Right cardiac atrium (tissue), 5 donors: ENCODE measurements around the gene NT5E. TPM values are rescaled to one million over a fixed set of nuclear protein-coding genes. Genes with fewer than 3 reads are reported as not detected.

Source experiments
- ATAC-seq, 2 donors: fragments of 200-7000 bp; cut with Tn5 transposase; one replicate each; pipeline versions ENCODE4 v1.8.0 to v1.9.1; 2020; ENCODE audit warnings: moderate library complexity in 2 of 2, mild to moderate bottlenecking in 1 of 2
- DNase-seq, 3 donors: peaks; one replicate each; pipeline ENCODE4 v3.0.0-alpha.2; 2020
- H3K27ac ChIP-seq: one replicate; pipeline ENCODE4 v1.5.1; 2013; ENCODE audit warnings: mild to moderate bottlenecking, low read length, control low read depth, moderate library complexity
- H3K27me3 ChIP-seq: one replicate; pipeline ENCODE4 v1.6.1; 2013; ENCODE audit not compliant: control insufficient read depth, insufficient read depth
- H3K4me1 ChIP-seq: one replicate; pipeline ENCODE4 v1.6.1; 2013; ENCODE audit warnings: low read length; ENCODE audit not compliant: control insufficient read depth, insufficient read depth
- H3K4me3 ChIP-seq: one replicate; pipeline ENCODE4 v1.5.1; 2013; ENCODE audit warnings: low read length, control low read depth
- H3K9me3 ChIP-seq: one replicate; pipeline ENCODE4 v1.6.1; 2013; ENCODE audit warnings: low read length; ENCODE audit not compliant: control insufficient read depth
- WGBS: extraction: QIAGEN DNeasy Blood & Tissue Kit; methylation state at CpG from one replicate; pipeline ENCODE4 v1.1.7; 2013; 5-methylcytosine and 5-hydroxymethylcytosine counted together
- intact Hi-C, 4 donors: fragments of 100-400 bp; cut with DNase I; formaldehyde crosslinking; loops; one replicate each; pipeline versions ENCODE4 v1.11.0 to v1.14.0; 2022 to 2023
- polyA plus RNA-seq: library from polyadenylated mRNA; stranded (reverse); fragments of 200-250 nt; gene quantifications from one replicate; pipeline ENCODE4 v1.2.3, GENCODE V29; 2013
- total RNA-seq, 4 donors: library from RNA; stranded (reverse); fragmentation: NEBNext Ultra II Directional; extraction: Animal tissue kit (Norgen Biotek cat#: 25700); gene quantifications; one replicate each; pipeline ENCODE4 v1.2.1, GENCODE V29; 2021
- donor health status: healthy with polysubstance abuse.
- donor health status: DM: no; HTN: yes; CAD: no.
- donor health status: DM: no; HTN: no; CAD: no.
- donor health status: DM: no; HTN: yes; CAD: no; lungs with severe emphysema.
- donor health status: DM: yes; HTN: yes; CAD: no.

Gene NT5E
- total and polyA plus RNA-seq, 5 donors, result 3.6 to 13.3 (median 9.1) TPM

DNA sequence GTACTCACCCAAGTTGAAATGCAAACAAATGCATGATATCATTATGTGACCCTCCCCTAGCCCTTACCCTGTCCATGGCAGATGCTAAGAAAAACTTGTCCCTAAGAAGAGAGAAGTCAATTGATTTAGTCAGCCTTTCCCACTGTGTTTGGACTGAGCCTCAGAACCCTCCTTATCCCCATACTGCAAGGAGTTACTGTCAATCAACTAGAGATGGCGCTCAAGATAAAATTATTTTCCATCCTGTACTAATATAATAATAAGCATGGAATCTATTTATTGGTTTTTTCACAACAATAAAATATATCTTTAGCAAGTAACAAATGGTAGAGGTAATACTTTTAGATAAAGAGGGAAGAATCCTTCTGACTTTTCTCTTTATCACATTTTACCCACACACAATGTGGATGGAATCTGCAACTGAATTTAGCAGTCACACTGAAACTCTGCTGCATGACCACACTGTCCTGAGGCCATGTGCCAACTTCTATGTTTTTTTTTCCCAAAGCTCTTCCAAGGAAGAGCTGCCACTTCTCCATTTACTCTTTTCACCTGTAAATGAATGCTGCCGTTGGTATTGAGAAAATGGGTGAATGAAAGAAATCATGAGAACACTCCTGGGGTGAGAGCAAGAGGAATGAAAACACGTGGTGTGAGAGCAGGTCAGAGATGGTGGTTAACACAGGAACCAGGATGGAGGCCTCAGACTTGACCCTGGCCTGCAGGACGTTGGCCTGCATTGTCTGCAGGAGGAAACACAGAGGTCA is 10.5 kb downstream of the NT5E start:
- DNase-seq (peak in 1 of 3 donors; percentile 53), ATAC-seq (peak; percentile 38 to 78)
- intact Hi-C loops, result no loop called here
- Histone ChIP-seq H3K9me3 (no peaks in the 10 kb centered on the region), H3K4me3 (no peak overlapping the region), H3K27ac (no peak overlapping the region), H3K4me1 (peaks cover 11% of the 10 kb centered on the region), H3K27me3 (no peaks in the 10 kb centered on the region)
- 48% methylated on average over 4 of the region's 4 CpGs for WGBS

DNA sequence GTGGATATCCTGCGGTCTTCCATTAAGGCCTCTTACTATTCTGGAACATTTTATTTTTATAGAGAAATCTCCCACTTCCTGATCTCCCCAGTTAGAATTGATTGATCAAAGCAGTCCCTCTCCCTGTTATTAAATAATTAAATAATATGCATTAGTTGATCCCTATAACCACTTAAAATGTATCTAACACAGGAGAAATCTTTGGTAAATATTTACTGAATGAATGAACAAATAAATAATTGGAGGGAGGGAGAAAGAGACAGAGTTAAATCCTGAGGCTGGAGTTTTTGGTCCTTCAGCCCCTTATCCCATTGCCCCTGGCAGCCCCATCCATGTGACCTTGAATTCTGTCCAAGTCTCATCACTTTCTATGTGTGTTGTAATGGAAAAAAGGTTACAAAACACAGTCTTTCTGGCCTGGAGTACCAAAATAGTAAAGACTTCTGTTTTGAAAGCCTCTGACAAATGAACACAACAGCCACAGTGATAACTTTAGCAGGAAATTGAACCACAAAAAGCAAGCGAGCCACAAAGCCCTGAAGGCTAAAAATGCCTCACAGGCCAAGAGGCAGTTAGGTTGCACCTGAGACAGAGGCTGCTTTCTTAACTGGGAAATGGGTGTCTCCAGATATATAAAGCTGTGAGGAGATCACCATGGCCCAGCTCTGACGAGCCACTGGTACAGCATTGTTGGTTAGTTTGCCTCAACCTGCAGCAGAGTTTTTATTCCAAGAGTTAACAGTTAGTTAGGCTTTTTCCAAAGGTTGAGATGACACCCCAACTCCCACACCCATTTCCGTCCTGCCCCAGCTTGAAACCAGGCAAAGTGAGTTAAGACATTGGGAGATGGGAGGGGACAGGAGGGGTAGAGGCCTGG is 11.3 kb downstream of the NT5E start:
- intact Hi-C loops, result no loop called here
- H3K4me3 ChIP-seq, result no peak overlapping the region
- WGBS, result 49% methylated on average over 4 of the region's 4 CpGs
- no peaks in the 10 kb centered on the region for H3K27me3 ChIP-seq
- peaks cover 11% of the 10 kb centered on the region for H3K4me1 ChIP-seq
- DNase-seq, result no peak
- peak overlapping the region; percentile 11 for H3K27ac ChIP-seq
- peak in 1 of 2 donors; percentile 47 for ATAC-seq
- no peaks in the 10 kb centered on the region for H3K9me3 ChIP-seq

- no peak overlapping the region for H3K4me3 ChIP-seq
- ATAC-seq (no peak), DNase-seq (no peak)
- H3K4me1 ChIP-seq, result peaks cover 11% of the 10 kb centered on the region
- intact Hi-C loops, result no loop called here
- peak overlapping the region; percentile 12 for H3K27ac ChIP-seq
- 63% methylated on average over 4 of the region's 4 CpGs for WGBS
- H3K27me3 ChIP-seq, result no peaks in the 10 kb centered on the region
- no peaks in the 10 kb centered on the region for H3K9me3 ChIP-seq
Observed at GRCh38 chr6:85461798-85462170, 11.9 kb downstream of the NT5E start.

DNA sequence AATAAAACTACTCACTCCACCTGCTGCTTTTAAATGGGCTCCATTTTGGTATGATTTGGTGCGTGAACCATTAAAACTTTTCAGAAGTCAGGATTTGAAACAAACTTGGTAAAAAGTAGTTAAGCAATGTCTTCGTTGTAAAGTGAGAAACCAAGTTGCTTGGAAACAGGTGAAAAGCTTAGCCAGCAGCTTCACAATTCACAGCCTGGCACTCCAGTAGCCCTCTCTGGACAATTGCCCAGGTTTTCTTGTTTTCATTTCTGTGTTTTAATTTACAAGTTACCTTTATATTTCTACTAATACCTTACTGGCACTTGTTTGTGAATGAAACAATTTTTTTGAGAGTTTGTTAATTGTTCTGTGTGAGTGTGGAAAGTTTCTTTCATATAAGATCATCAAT is 12.8 kb downstream of the NT5E start:
- ATAC-seq, result no peak

DNA sequence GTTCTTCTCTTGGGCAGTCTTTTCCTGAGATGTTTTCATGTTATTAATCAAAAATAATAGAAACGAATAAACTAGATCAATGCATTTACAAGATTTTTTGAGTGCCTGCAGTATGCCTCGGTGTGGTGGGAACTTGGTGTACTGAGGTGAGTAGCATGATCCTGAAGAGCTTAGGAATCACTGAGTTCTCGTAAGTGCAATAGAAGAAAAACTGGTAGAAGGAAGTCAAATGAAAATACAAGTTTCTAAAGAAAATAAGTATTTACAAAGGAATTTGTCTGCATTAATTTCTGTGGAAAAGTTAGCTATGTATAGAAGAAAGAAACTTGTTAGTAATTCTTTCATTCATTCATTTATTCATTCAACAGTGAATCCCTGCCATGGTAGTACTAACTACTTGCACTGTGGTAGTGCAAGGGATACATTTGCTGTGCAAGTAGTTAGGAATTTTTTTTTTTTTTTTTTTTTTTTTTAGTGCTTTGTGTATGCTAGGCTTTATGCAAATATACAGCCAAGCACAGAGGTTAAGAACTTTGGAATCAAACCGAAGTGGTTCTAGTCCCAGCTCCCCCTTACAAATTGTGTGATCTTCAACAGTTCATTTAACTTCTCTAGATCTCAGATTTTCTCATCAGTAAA is 13.9 kb downstream of the NT5E start:
- no peaks in the 10 kb centered on the region for H3K27me3 ChIP-seq
- no peak overlapping the region for H3K27ac ChIP-seq
- H3K9me3 ChIP-seq, result no peaks in the 10 kb centered on the region
- WGBS, result 84% methylated on average over 4 of the region's 4 CpGs
- DNase-seq (no peak), ATAC-seq (no peak)
- H3K4me1 ChIP-seq, result peaks cover 9% of the 10 kb centered on the region
- intact Hi-C loops, result no loop called here
- no peak overlapping the region for H3K4me3 ChIP-seq

More for the DNA sequence above, 12.8 kb downstream of the NT5E start:
- H3K9me3 ChIP-seq, result no peaks in the 10 kb centered on the region
- no peak overlapping the region for H3K4me3 ChIP-seq
- no peaks in the 10 kb centered on the region for H3K27me3 ChIP-seq
- H3K4me1 ChIP-seq, result peaks cover 11% of the 10 kb centered on the region
- H3K27ac ChIP-seq, result no peak overlapping the region
- DNase-seq, result no peak
- intact Hi-C loops, result no loop called here
- 63% methylated on average over 2 of the region's 2 CpGs for WGBS

GRCh38 chr6:85464260-85464644 is 14.4 kb downstream of the NT5E start:
- Histone ChIP-seq H3K27ac (no peak overlapping the region), H3K9me3 (no peaks in the 10 kb centered on the region), H3K4me1 (peaks cover 9% of the 10 kb centered on the region), H3K27me3 (no peaks in the 10 kb centered on the region), H3K4me3 (no peak overlapping the region)
- peak; percentile 49 to 79 for ATAC-seq
- intact Hi-C loops, result no loop called here
- DNase-seq, result peak in 1 of 3 donors; percentile 41
- 51% methylated on average over 4 of the region's 4 CpGs for WGBS

GRCh38 chr6:85464722-85465150 is 14.9 kb downstream of the NT5E start:
- Histone ChIP-seq H3K27ac (no peak overlapping the region), H3K4me1 (peaks cover 9% of the 10 kb centered on the region), H3K9me3 (no peaks in the 10 kb centered on the region), H3K27me3 (no peaks in the 10 kb centered on the region), H3K4me3 (no peak overlapping the region)
- intact Hi-C loops, result no loop called here
- 64% methylated on average over 4 of the region's 4 CpGs for WGBS
- ATAC-seq, result peak; percentile 15 to 78
- no peak for DNase-seq

- Histone ChIP-seq H3K27me3 (no peaks in the 10 kb centered on the region), H3K9me3 (no peaks in the 10 kb centered on the region), H3K27ac (no peak overlapping the region), H3K4me3 (no peak overlapping the region), H3K4me1 (peaks cover 9% of the 10 kb centered on the region)
- ATAC-seq, result no peak
- WGBS, result 56% methylated on average over 2 of the region's 2 CpGs
- DNase-seq, result no peak
- intact Hi-C loops, result no loop called here
Observed at GRCh38 chr6:85465762-85466161, 15.9 kb downstream of the NT5E start.

DNA sequence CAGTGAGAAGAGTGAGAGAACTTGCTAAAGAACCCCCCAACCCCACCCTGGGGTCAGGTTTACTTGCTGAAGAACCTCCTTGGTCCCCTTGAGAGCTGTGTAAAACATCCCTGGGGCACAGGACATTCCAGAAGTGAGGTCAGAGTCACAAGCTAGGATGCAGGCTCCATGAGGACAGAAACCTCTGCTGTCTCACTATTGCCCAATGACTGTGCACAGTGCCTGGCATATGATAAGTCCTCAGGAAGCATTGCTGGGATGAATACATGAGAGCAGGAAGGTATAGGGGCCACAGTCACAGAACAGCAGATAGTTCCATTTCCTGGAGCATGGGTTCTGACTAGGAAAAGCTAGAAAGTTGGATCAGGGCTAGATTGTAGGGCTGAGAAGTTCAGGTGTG is 18.4 kb downstream of the NT5E start:
- no peaks in the 10 kb centered on the region for H3K9me3 ChIP-seq
- H3K27ac ChIP-seq, result no peak overlapping the region
- intact Hi-C loops, result no loop called here
- no peak overlapping the region for H3K4me3 ChIP-seq
- H3K4me1 ChIP-seq, result no peaks in the 10 kb centered on the region
- H3K27me3 ChIP-seq, result no peaks in the 10 kb centered on the region
- ATAC-seq (no peak), DNase-seq (no peak)

DNA sequence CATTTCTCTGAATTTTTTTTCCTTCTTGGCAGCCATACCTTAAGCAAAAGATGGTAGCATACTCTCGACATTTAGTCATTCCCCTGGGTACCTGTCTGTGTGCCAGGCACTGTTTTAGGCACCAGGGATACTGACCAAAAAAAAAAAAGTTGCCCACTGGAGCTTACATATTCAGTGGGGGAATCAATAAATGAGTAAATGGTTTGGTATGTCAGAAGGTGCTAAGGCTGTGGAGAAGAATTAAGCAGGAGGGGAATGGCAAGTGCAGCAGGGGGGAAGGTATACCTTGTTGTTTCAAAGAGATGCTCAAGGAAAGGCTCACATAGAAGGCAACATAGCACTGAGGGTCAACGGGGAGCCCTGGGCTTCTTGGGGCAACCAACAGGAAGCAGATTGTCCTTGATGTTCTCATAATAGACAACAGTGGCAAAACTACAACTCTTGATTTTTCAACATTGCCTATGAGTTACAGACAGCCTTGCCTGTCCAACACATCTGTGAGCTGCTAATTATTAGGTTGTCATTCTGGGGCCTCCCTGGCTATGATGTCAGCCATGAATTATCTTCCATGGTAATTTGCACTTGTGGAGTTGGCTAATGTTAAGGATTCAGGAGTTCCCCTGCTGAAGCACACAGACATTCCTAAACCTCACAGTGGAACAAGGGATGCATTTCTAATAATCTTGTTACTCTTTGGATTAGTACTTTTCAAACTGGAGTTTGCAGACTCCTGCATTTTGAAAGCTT is 19.6 kb downstream of the NT5E start:
- intact Hi-C loops, result no loop called here
- Histone ChIP-seq H3K4me1 (no peaks in the 10 kb centered on the region), H3K9me3 (no peaks in the 10 kb centered on the region), H3K27me3 (no peaks in the 10 kb centered on the region), H3K4me3 (no peak overlapping the region), H3K27ac (no peak overlapping the region)
- DNase-seq, result no peak
- ATAC-seq, result no peak
- 71% methylated on average over 2 of the region's 2 CpGs for WGBS
